OCI-LY1 (cell line): ENCODE data around the gene SAMD3.
"Not testable (repeated sequence)": the region's sequence is repeated elsewhere in the genome, so short reads cannot be mapped to it uniquely, and the experiment has no call there.

Experiments
- H2AFZ ChIP-seq: fragments of 200-600 bp; sonication (generic), shearing (Covaris generic); 2 replicates; pipeline ENCODE4 v1.6.0; 2014; ENCODE audit warnings: antibody characterized with exemption, mild to moderate bottlenecking, low read length
- H3F3A ChIP-seq: fragments of 200-600 bp; sonication (generic), shearing (Covaris generic); 2 replicates; pipeline ENCODE4 v1.6.0; 2014; ENCODE audit warnings: mild to moderate bottlenecking, antibody characterized with exemption, low read length, moderate library complexity; ENCODE audit not compliant: insufficient read depth
- H3K27ac ChIP-seq: fragments of 200-600 bp; sonication (generic); 2 replicates; pipeline ENCODE4 v1.5.1; 2014; ENCODE audit warnings: low read length, mixed run types, mild to moderate bottlenecking, low read depth; ENCODE audit not compliant: poor library complexity, severe bottlenecking
- H3K27me3 ChIP-seq: fragments of 200-600 bp; sonication (generic); 2 replicates; pipeline ENCODE4 v1.6.0; 2014; ENCODE audit warnings: antibody characterized with exemption, mild to moderate bottlenecking, low read length, moderate library complexity; ENCODE audit not compliant: insufficient read depth
- H3K36me3 ChIP-seq: fragments of 200-600 bp; sonication (generic); 2 replicates; pipeline ENCODE4 v1.6.1; 2014; ENCODE audit warnings: mild to moderate bottlenecking, antibody characterized with exemption, low read length, moderate library complexity, mixed read lengths; ENCODE audit not compliant: insufficient read depth
- H3K4me1 ChIP-seq: fragments of 200-600 bp; sonication (generic); 2 replicates; pipeline ENCODE4 v1.5.1; 2014; ENCODE audit warnings: mild to moderate bottlenecking, low read length, moderate library complexity; ENCODE audit not compliant: insufficient read depth, severe bottlenecking
- H3K4me2 ChIP-seq: fragments of 200-600 bp; sonication (generic), shearing (Covaris generic); 2 replicates; pipeline ENCODE4 v1.6.1; 2014; ENCODE audit warnings: low read length
- H3K4me3 ChIP-seq: fragments of 200-600 bp; sonication (generic); 2 replicates; pipeline ENCODE4 v1.5.1; 2014; ENCODE audit warnings: low read length, low read depth, mild to moderate bottlenecking, mixed read lengths; ENCODE audit not compliant: poor library complexity, severe bottlenecking
- H3K79me2 ChIP-seq: fragments of 200-600 bp; shearing (Covaris generic); 2 replicates; pipeline ENCODE4 v1.6.1; 2016; ENCODE audit warnings: mixed run types, low read length, mixed read lengths; ENCODE audit not compliant: insufficient read depth
- H3K9ac ChIP-seq: fragments of 200-600 bp; sonication (generic), shearing (Covaris generic); 2 replicates; pipeline ENCODE4 v1.6.1; 2014; ENCODE audit warnings: mild to moderate bottlenecking, low read length, mixed read lengths
- H3K9me2 ChIP-seq: fragments of 200-600 bp; sonication (generic), shearing (Covaris generic); 2 replicates; pipeline ENCODE4 v1.6.1; 2014; ENCODE audit warnings: low read depth, mild to moderate bottlenecking, low read length, mixed read lengths
- H3K9me3 ChIP-seq: fragments of 200-600 bp; shearing (Covaris generic); 2 replicates; pipeline ENCODE4 v1.6.1; 2014; ENCODE audit warnings: low read length, mixed read lengths
- H4K20me1 ChIP-seq: fragments of 200-600 bp; sonication (generic), shearing (Covaris generic); 2 replicates; pipeline ENCODE4 v1.6.0; 2016; ENCODE audit warnings: mild to moderate bottlenecking, low read length; ENCODE audit not compliant: insufficient read depth
- EZH2 ChIP-seq: fragments of 200-600 bp; sonication (generic), shearing (Covaris generic); IDR thresholded peaks from 2 replicates; pipeline ENCODE4 v1.8.0; 2017; ENCODE audit warnings: borderline replicate concordance, mixed run types, mild to moderate bottlenecking, antibody characterized with exemption, low read length, moderate library complexity, mixed read lengths
- TF ChIP-seq, protein P1 (sequence below): fragments of 200-600 bp; sonication (generic), shearing (Covaris generic); IDR thresholded peaks from 2 replicates; pipeline ENCODE4 v1.5.1; 2017; ENCODE audit warnings: mild to moderate bottlenecking, antibody characterized with exemption, low read length, moderate library complexity, mixed read lengths

Gene SAMD3

GRCh38 chr6:130198483-130199035, 24.2 kb downstream of the SAMD3 start:
- no peaks in the 10 kb centered on the region for H3K9me2 ChIP-seq
- TF ChIP-seq, protein P1, sequence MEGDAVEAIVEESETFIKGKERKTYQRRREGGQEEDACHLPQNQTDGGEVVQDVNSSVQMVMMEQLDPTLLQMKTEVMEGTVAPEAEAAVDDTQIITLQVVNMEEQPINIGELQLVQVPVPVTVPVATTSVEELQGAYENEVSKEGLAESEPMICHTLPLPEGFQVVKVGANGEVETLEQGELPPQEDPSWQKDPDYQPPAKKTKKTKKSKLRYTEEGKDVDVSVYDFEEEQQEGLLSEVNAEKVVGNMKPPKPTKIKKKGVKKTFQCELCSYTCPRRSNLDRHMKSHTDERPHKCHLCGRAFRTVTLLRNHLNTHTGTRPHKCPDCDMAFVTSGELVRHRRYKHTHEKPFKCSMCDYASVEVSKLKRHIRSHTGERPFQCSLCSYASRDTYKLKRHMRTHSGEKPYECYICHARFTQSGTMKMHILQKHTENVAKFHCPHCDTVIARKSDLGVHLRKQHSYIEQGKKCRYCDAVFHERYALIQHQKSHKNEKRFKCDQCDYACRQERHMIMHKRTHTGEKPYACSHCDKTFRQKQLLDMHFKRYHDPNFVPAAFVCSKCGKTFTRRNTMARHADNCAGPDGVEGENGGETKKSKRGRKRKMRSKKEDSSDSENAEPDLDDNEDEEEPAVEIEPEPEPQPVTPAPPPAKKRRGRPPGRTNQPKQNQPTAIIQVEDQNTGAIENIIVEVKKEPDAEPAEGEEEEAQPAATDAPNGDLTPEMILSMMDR, result no peak
- no peak for TF ChIP-seq EZH2
- no peaks in the 10 kb centered on the region for H3K9me3 ChIP-seq
- no peaks in the 10 kb centered on the region for H3K79me2 ChIP-seq
- H3K27me3 ChIP-seq, result no peaks in the 10 kb centered on the region
- no peak overlapping the region for H3K9ac ChIP-seq
- H3F3A ChIP-seq, result no peaks in the 10 kb centered on the region
- H3K4me3 ChIP-seq, result no peak overlapping the region
- no peak overlapping the region for H3K4me2 ChIP-seq
- H3K4me1 ChIP-seq, result no peaks in the 10 kb centered on the region
- no peaks in the 10 kb centered on the region for H3K36me3 ChIP-seq
- H2AFZ ChIP-seq, result no peak overlapping the region
- no peaks in the 10 kb centered on the region for H4K20me1 ChIP-seq
- H3K27ac ChIP-seq, result no peak overlapping the region

- H4K20me1 ChIP-seq, H3K9me3 ChIP-seq, H3K4me1 ChIP-seq, H2AFZ ChIP-seq, H3K9ac ChIP-seq, H3K27ac ChIP-seq, H3K36me3 ChIP-seq, H3K9me2 ChIP-seq, H3K4me3 ChIP-seq, H3K27me3 ChIP-seq, H3K4me2 ChIP-seq, H3K79me2 ChIP-seq, H3F3A ChIP-seq: not testable (repeated sequence)
Observed at GRCh38 chr6:130197816-130198482, 24.8 kb downstream of the SAMD3 start.

DNA sequence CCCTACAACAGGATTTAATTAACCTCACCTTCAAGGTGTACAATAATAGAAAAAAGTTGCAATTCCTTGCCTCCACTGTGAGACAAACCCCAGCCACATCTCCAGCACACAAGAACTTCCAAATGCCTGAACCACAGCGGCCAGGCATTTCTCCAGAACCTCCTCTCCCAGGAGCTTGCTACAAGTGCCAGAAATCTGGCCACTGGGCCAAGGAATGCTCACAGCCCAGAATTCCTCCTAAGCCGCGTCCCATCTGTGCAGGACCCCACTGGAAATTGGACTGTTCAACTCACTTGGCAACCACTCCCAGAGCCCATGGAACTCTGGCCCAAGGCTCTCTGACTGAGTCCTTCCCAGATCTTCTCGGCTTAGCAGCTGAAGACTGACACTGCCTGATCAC, 28.3 kb downstream of the SAMD3 start:
- H3K4me1 ChIP-seq, result not testable (repeated sequence)

GRCh38 chr6:130190701-130191690, 31.8 kb downstream of the SAMD3 start:
- no peaks in the 10 kb centered on the region for H4K20me1 ChIP-seq
- H3K4me2 ChIP-seq, result no peak overlapping the region
- no peaks in the 10 kb centered on the region for H3F3A ChIP-seq
- no peaks in the 10 kb centered on the region for H3K9me2 ChIP-seq
- no peaks in the 10 kb centered on the region for H3K79me2 ChIP-seq
- no peak overlapping the region for H2AFZ ChIP-seq
- H3K36me3 ChIP-seq, result no peaks in the 10 kb centered on the region
- no peaks in the 10 kb centered on the region for H3K9me3 ChIP-seq
- H3K27ac ChIP-seq, result no peak overlapping the region
- H3K4me3 ChIP-seq, result no peak overlapping the region
- H3K9ac ChIP-seq, result no peak overlapping the region
- no peaks in the 10 kb centered on the region for H3K27me3 ChIP-seq
- TF ChIP-seq, protein P1, result no peak
- no peak for TF ChIP-seq EZH2
- H3K4me1 ChIP-seq, result no peaks in the 10 kb centered on the region

More for the DNA sequence above, 28.3 kb downstream of the SAMD3 start:
- H3K79me2 ChIP-seq, H3K9ac ChIP-seq, H3K9me3 ChIP-seq, H3K4me3 ChIP-seq, H2AFZ ChIP-seq, H4K20me1 ChIP-seq, H3K4me2 ChIP-seq, H3K9me2 ChIP-seq, H3K27me3 ChIP-seq, H3F3A ChIP-seq, H3K36me3 ChIP-seq, H3K27ac ChIP-seq: not testable (repeated sequence)
